MV-4-11 (cell line): ENCODE data around the gene CA5A.
"Not testable (repeated sequence)": the region's sequence is repeated elsewhere in the genome, so short reads cannot be mapped to it uniquely, and the experiment has no call there.

Experiments
- DNase-seq: peaks from one replicate; lab custom pipeline; 2025; lab: John Stamatoyannopoulos, UW

The CA5A gene

GRCh38 chr16:87936375-87937230, at the start of gene CA5A:
Gene CA5A, minus strand, starts transcription at chr16:87936529. Its CDS starts 79 bp downstream, at chr16:87936450.
- DNase-seq, result no peak

DNA sequence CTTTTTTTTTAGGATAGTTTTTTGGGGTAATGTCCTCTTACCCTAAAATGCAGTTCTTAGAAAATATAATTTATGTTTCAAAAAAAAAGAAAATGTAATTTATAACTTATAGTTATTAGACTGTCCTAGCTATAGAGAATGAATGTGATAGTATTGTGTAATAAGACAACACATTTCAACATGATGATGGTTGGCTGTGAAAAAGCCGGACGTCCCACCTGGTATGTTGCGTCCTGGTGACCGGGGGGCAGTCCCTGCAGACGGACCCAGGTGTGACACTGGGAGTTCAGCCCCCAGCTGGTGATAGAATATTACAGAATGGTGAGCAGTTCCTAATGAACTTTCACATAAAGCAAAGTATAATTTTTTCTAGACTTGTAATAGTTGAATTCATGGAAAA, 49.2 kb upstream of the CA5A start:
- not testable (repeated sequence) for DNase-seq

GRCh38 chr16:87984632-87985267, 48.4 kb upstream of the CA5A start:
- DNase-seq, result no peak

- DNase-seq, result not testable (repeated sequence)
Measured at GRCh38 chr16:87984180-87984579, 47.9 kb upstream of the CA5A start.

- peak; percentile 55 for DNase-seq
Measured at GRCh38 chr16:87983737-87984097, 47.4 kb upstream of the CA5A start.

GRCh38 chr16:87983072-87983736, 46.9 kb upstream of the CA5A start:
- DNase-seq, result not testable (repeated sequence)

GRCh38 chr16:87982581-87983041, 46.3 kb upstream of the CA5A start:
- DNase-seq, result no peak

DNA sequence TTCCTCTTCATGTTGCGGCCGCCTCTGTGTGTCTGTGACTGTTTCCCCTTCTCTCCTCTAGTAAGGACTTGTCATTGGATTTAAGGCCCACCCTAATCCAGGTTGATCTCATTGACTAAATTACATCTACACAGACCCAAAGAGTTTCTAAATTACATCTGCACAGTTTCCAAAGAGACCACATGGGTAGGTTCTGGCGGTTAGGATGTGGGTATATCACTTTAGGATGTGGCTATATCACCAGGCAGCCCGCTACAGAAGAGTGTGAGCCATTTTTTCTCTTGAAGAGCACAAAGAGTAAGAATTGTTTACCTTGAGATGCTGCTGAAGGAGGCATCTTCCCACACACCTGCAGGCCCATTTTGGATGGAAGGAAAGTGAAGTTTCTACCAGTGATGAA, 45.0 kb upstream of the CA5A start:
- DNase-seq, result not testable (repeated sequence)

GRCh38 chr16:87979911-87980630, 43.7 kb upstream of the CA5A start:
- DNase-seq, result not testable (repeated sequence)

- no peak for DNase-seq
Measured at GRCh38 chr16:87979352-87979751, 43.0 kb upstream of the CA5A start.

GRCh38 chr16:87978127-87978526, 41.8 kb upstream of the CA5A start:
- DNase-seq, result no peak

- DNase-seq, result no peak
Measured at GRCh38 chr16:87976665-87977064, 40.3 kb upstream of the CA5A start.

GRCh38 chr16:87974178-87974577, 37.8 kb upstream of the CA5A start:
- DNase-seq, result no peak

- no peak for DNase-seq
Measured at GRCh38 chr16:87973717-87974116, 37.4 kb upstream of the CA5A start.

- DNase-seq, result no peak
Measured at GRCh38 chr16:87971933-87972332, 35.6 kb upstream of the CA5A start.

- DNase-seq, result no peak
Measured at GRCh38 chr16:87970186-87970585, 33.9 kb upstream of the CA5A start.

GRCh38 chr16:87968541-87968940, 32.2 kb upstream of the CA5A start:
- no peak for DNase-seq

DNA sequence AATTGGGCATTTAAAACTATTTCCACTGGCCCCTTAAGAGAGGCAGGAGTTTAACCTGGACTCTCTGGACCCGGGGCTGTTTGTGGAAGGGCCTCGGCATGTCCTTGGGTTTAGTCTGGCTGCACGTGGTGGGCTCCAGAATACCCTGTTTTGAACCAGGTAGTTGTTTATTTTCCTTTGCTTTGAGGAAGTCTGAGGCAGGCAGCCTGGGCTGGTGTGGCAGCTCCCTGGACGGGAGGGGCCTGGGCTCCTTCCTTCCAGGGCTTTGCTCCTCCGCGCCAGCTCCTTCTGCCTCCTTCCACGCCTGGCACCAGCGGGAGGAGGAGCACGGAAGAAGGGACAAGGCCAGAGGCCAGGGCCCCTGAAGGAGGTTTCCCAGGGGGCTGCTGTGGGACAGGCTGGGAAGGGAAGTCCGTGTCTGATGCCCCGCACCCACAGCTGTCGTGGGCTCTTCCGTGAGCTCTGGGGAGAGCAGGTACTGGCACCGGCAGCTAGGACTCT, 30.4 kb upstream of the CA5A start:
- DNase-seq, result no peak

- DNase-seq, result no peak
Measured at GRCh38 chr16:87966064-87966645, 29.8 kb upstream of the CA5A start.

DNA sequence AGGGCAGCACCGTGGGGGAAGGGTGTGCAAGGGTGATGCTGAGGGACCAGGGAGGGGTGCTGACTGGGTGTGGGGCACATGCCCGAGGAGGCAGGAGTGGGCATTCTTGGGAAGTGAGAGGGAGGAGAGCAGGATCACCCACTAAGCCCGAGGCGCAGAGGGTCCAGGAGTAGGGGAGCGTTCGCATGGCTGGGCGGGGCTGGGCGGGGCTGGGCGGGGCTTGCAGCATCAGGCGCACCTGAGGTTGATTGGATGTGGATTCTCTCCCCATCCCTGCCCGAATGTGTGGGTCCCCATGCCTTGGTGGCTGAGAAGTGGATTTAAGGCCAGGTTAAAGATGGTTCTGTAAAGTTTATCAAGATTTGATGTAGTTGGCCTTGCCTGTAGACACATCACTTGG, 29.1 kb upstream of the CA5A start:
- no peak for DNase-seq

DNA sequence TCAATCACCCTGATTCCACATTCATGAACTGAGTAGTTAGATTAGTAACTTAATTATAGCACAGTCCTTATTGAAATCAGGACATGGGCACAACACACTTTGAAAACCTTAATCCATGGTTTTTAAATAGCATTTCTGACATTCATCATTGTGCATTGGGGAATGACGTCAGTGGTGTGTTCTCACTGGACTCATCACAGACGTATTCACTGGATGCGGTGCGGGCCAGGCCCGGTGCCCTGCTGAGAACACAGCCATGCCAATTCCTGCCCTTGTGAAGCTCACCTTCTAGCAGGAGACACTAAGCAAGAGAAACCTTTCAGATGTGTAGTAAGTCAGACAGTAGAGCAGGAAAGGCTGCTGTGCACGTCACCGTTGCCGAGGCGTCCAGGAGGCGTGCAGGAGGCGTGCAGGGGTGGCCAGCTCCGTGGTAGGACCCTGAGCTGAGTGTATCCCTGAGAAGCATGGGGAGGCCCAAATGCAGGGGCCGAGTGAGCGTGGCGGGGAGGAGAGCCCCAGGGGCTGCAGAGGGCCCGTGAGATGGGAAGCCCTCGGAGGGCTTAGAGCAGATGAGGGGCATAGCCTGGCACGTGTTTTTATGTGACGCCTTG, 27.8 kb upstream of the CA5A start:
- no peak for DNase-seq
